ENCODE data around the gene R3HDM2.
"Not testable (repeated sequence)": the region's sequence is repeated elsewhere in the genome, so short reads cannot be mapped to it uniquely, and the experiment has no call there.

R3HDM2 gene

DNA sequence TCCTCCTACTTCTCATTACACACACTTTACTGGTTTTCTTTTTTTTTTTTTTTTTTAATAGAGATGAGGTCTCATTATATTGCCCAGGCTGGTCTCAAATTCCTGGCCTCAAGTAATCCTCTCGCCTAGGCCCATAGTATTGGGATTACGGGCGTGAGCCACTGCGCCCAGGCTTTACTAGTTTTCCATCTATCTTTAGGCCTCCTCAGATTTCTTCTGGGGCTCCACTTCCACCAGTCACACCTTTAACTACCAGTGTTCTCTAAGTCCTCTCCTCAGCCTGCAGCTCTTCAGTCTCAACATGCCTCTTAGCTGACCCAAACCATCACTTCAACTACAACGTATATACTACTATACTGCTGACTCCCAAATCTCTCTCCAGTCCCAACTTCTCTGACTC, 10.4 kb downstream of the R3HDM2 start:
- Histone ChIP-seq H3K4me1 (ENCODE audit: control insufficient read depth, insufficient read depth, low read length) (no peaks in the 10 kb centered on the region), H3K9me3 (ENCODE audit: control insufficient read depth, low read length) (no peaks in the 10 kb centered on the region), H3K36me3 (ENCODE audit: control insufficient read depth, insufficient read depth, low read length) (no peaks in the 10 kb centered on the region), H3K4me3 (ENCODE audit: insufficient read depth, low read depth, low read length) (no peak overlapping the region), H3K27me3 (ENCODE audit: control insufficient read depth, insufficient read depth, low read length, poor library complexity, severe bottlenecking) (no peaks in the 10 kb centered on the region), H3K27ac (ENCODE audit: insufficient read depth, low read depth, low read length, poor library complexity, severe bottlenecking) (no peak overlapping the region)
- WGBS, 2 experiments = 94 to 96% methylated on average over 5 of the region's 5 CpGs

DNA sequence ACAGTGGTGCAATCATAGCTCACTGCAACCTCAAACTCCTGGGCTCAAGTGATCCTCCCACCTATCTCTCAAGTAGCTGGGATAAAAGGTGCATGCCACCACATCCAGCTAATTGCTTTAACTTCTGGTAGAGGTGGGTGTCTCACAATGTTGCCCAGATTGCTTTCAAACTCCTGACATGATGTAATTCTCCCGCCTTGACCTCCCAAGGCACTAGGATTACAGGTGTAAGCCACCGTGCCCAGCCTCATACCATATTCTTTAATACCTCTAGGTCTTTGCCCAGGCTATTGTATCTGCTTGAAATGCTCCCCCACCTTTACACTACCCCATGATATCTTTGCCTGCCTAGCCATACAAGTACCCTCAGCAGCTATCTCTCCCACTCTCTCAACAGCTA, 11.3 kb downstream of the R3HDM2 start:
- Histone ChIP-seq H3K27me3 (ENCODE audit: control insufficient read depth, insufficient read depth, low read length, poor library complexity, severe bottlenecking) (no peaks in the 10 kb centered on the region), H3K27ac (ENCODE audit: insufficient read depth, low read depth, low read length, poor library complexity, severe bottlenecking) (no peak overlapping the region), H3K4me3 (ENCODE audit: insufficient read depth, low read depth, low read length) (no peak overlapping the region), H3K9me3 (ENCODE audit: control insufficient read depth, low read length) (no peaks in the 10 kb centered on the region), H3K4me1 (ENCODE audit: control insufficient read depth, insufficient read depth, low read length) (no peaks in the 10 kb centered on the region), H3K36me3 (ENCODE audit: control insufficient read depth, insufficient read depth, low read length) (no peaks in the 10 kb centered on the region)
- WGBS, 2 experiments = 93 to 94% methylated on average over 2 of the region's 2 CpGs

DNA sequence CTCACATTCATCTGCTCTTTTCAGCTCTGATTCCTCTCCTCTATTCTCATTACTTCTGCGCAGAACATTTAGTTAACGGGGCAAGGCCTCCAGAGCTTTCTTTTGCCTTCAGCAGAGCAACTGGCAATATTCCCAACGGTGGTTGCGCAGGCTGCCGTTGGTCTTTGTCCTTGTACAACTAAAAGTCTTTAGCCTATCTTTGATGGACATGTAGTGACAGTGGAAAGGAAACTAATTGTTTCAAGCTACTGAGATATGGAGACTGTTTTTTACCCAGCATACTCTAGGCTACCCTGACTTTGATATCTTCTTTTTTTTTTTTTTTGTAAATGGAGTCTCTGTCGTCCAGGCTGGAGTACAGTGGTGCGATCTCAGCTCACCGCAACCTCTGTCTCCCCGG, 12.6 kb downstream of the R3HDM2 start:
- Histone ChIP-seq H3K27me3 (ENCODE audit: control insufficient read depth, insufficient read depth, low read length, poor library complexity, severe bottlenecking) (no peaks in the 10 kb centered on the region), H3K4me3 (ENCODE audit: insufficient read depth, low read depth, low read length) (no peak overlapping the region), H3K4me1 (ENCODE audit: control insufficient read depth, insufficient read depth, low read length) (no peaks in the 10 kb centered on the region), H3K36me3 (ENCODE audit: control insufficient read depth, insufficient read depth, low read length) (no peaks in the 10 kb centered on the region), H3K9me3 (ENCODE audit: control insufficient read depth, low read length) (no peaks in the 10 kb centered on the region), H3K27ac (ENCODE audit: insufficient read depth, low read depth, low read length, poor library complexity, severe bottlenecking) (no peak overlapping the region)
- WGBS, 2 experiments = 96 to 97% methylated on average over 9 of the region's 9 CpGs

DNA sequence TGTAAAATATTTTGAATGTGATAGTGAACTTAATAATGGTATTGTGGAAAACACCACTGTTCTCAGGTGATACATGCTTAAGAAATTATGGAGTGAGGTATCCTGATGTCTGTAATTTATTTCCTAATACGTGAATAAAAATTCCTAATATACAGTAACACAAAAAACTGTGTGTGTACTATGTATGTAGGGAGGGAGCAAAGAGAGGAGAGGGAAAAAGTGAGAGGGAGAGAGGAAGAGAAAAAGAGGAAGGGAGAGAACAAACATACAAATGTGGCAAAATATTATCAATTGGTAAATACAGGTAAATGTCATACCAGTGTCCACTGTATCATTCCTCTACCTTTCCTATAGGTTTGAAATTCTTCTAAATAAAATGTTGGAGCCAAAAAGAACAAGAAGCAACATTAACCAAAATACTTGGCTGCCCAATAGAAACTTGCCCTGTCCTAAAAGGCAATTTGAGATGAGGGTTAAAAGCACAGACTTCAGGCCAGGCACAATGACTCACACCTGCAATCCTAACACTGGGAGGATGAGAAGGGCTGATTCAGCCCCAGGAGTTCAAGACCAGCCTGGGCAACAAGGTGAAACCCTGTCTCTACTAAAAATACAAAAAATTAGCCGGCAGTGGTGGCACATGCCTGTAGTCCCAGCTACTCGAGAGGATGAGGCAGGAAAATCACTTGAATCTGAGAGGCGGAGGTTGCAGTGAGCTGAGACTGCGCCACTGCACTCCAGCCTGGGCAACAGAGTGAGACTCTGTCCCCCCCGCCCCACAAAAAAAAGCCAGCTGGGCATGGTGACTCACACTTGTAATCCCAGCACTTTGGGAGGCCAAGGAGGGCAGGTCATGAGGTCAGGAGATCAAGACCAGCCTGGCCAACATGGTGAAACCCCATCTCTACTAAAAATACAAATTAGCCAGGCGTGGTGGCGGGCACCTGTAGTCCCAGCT, 14.5 kb downstream of the R3HDM2 start:
- no peaks in the 10 kb centered on the region for H3K36me3 ChIP-seq (ENCODE audit: control insufficient read depth, insufficient read depth, low read length)
- no peak overlapping the region for H3K27ac ChIP-seq (ENCODE audit: insufficient read depth, low read depth, low read length, poor library complexity, severe bottlenecking)
- no peaks in the 10 kb centered on the region for H3K27me3 ChIP-seq (ENCODE audit: control insufficient read depth, insufficient read depth, low read length, poor library complexity, severe bottlenecking)
- H3K4me3 ChIP-seq (ENCODE audit: insufficient read depth, low read depth, low read length) = no peak overlapping the region
- H3K9me3 ChIP-seq (ENCODE audit: control insufficient read depth, low read length) = no peaks in the 10 kb centered on the region
- WGBS, 2 experiments = 91 to 93% methylated on average over 7 of the region's 8 CpGs
- no peaks in the 10 kb centered on the region for H3K4me1 ChIP-seq (ENCODE audit: control insufficient read depth, insufficient read depth, low read length)

DNA sequence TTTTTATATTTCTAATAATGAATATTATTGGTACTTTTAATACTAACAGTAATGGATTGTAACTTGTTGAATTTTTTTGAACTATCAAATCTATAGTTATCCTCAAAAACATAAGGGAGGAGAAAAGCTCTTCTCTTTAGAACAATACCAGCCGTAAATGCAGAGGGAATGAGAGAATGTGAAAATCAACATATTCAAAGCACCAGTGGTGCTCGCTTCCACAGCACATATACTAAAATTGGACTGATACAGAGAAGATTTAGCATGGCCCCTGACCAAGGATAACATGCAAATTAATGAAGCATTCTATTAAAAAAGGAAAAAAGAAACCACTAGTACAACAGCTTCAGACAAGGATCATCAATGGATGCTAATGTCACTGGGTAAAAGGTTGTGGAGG, 15.8 kb downstream of the R3HDM2 start:
- WGBS, 2 experiments = 73 to 84% methylated on average over 2 of the region's 2 CpGs
- Histone ChIP-seq H3K9me3 (ENCODE audit: control insufficient read depth, low read length) (no peaks in the 10 kb centered on the region), H3K27ac (ENCODE audit: insufficient read depth, low read depth, low read length, poor library complexity, severe bottlenecking) (no peak overlapping the region), H3K36me3 (ENCODE audit: control insufficient read depth, insufficient read depth, low read length) (no peaks in the 10 kb centered on the region), H3K4me1 (ENCODE audit: control insufficient read depth, insufficient read depth, low read length) (no peaks in the 10 kb centered on the region), H3K4me3 (ENCODE audit: insufficient read depth, low read depth, low read length) (no peak overlapping the region), H3K27me3 (ENCODE audit: control insufficient read depth, insufficient read depth, low read length, poor library complexity, severe bottlenecking) (no peaks in the 10 kb centered on the region)

DNA sequence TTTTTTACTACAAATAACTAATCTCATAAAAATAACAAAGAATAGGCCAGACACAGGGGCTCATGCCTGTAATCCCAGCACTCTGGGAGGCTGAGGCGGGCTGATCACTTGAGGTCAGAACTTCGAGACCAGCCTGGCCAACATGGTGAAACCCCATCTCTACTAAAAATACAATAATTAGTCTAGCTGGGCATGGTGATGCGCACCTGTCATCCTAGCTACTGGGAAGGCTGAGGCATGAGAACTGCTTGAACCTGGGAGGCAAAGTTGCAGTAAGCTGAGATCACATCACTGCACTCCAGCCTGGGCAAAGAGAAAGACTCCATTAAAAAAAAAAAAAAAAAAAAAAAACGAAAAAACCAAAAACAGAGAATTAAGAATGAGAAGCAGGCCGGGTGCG, 16.7 kb downstream of the R3HDM2 start:
- WGBS, 2 experiments = 82 to 89% methylated on average over 6 of the region's 6 CpGs
- H3K27ac ChIP-seq (ENCODE audit: insufficient read depth, low read depth, low read length, poor library complexity, severe bottlenecking); H3K4me3 ChIP-seq (ENCODE audit: insufficient read depth, low read depth, low read length); H3K9me3 ChIP-seq (ENCODE audit: control insufficient read depth, low read length); H3K36me3 ChIP-seq (ENCODE audit: control insufficient read depth, insufficient read depth, low read length); H3K4me1 ChIP-seq (ENCODE audit: control insufficient read depth, insufficient read depth, low read length); H3K27me3 ChIP-seq (ENCODE audit: control insufficient read depth, insufficient read depth, low read length, poor library complexity, severe bottlenecking): not testable (repeated sequence)

DNA sequence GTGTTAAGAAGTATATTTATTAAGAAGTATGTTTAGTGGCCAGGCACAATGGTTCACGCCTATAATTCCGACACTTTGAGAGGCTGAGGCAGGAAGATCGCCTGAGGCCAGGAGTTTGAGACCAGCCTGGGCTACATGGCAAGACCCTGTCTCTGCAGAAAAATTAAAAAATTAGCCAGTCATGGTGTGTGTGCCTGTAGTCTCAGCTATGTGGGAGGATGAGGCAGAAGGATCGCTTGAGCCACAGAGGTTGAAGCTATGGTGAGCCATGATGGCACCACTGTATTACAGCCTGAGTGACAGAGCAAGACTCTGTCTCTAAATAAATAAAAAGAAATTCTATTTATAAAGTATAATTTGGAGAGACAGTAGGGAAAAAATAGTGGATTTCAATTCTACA, 20.3 kb downstream of the R3HDM2 start:
- no peaks in the 10 kb centered on the region for H3K9me3 ChIP-seq (ENCODE audit: control insufficient read depth, low read length)
- 88 to 94% methylated on average over 4 of the region's 4 CpGs for WGBS, 2 experiments
- no peak overlapping the region for H3K27ac ChIP-seq (ENCODE audit: insufficient read depth, low read depth, low read length, poor library complexity, severe bottlenecking)
- no peaks in the 10 kb centered on the region for H3K27me3 ChIP-seq (ENCODE audit: control insufficient read depth, insufficient read depth, low read length, poor library complexity, severe bottlenecking)
- no peaks in the 10 kb centered on the region for H3K36me3 ChIP-seq (ENCODE audit: control insufficient read depth, insufficient read depth, low read length)
- no peaks in the 10 kb centered on the region for H3K4me1 ChIP-seq (ENCODE audit: control insufficient read depth, insufficient read depth, low read length)
- no peak overlapping the region for H3K4me3 ChIP-seq (ENCODE audit: insufficient read depth, low read depth, low read length)

DNA sequence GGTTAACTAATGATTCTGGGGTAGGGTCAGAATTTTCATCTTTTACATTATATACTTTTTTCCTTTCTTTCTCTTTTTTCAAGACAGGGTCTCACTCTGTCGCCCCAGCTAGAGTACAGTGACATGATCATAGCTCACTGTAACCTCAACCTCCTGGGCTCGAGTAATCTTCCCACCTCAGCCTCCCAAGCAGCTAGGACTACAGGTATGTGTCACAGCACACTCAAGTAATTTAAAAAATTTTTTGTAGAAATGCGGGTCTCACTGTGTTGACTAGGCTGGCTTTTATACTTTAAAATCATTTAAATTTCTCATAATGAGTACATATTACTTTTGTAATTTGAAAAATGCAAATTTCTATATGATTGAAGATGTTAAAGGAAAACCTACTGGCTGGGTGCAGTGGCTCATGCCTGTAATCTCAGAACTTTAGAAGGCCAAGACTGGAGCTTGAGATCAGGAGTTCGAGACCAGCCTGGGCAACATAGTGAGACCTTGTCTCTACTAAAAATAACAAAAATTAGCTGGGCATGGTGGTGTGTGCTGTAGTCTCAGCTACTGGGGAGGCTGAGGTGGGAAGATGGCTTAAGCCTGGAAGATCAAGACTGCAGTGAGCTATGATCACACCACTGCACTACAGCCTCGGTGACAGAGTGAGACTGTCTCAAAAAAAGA, 25.7 kb downstream of the R3HDM2 start:
- 85 to 95% methylated on average over 4 of the region's 5 CpGs for WGBS, 2 experiments
- Histone ChIP-seq H3K4me3 (ENCODE audit: insufficient read depth, low read depth, low read length) (no peak overlapping the region), H3K27ac (ENCODE audit: insufficient read depth, low read depth, low read length, poor library complexity, severe bottlenecking) (no peak overlapping the region), H3K9me3 (ENCODE audit: control insufficient read depth, low read length) (no peaks in the 10 kb centered on the region), H3K4me1 (ENCODE audit: control insufficient read depth, insufficient read depth, low read length) (no peaks in the 10 kb centered on the region), H3K36me3 (ENCODE audit: control insufficient read depth, insufficient read depth, low read length) (no peaks in the 10 kb centered on the region), H3K27me3 (ENCODE audit: control insufficient read depth, insufficient read depth, low read length, poor library complexity, severe bottlenecking) (no peaks in the 10 kb centered on the region)

DNA sequence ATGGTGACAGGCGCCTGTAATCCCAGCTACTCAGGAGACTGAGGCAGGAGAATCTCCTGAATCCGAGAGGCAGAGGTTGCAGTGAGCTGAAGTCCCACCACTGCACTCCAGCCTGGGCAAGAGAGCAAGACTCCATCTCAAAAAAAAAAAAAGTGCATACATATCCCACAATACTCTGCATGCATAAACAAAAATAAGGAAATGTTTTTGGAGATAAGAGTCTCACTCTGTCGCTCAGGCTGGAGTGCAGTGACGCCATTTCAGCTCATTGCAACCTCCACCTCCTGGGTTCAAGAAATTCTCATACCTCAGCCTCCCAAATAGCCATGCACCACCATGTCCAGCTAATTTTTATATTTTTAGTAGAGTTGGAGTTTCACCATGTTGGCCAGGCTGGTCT, 28.7 kb downstream of the R3HDM2 start:
- H3K4me1 ChIP-seq (ENCODE audit: control insufficient read depth, insufficient read depth, low read length); H3K36me3 ChIP-seq (ENCODE audit: control insufficient read depth, insufficient read depth, low read length); H3K9me3 ChIP-seq (ENCODE audit: control insufficient read depth, low read length); H3K4me3 ChIP-seq (ENCODE audit: insufficient read depth, low read depth, low read length); H3K27me3 ChIP-seq (ENCODE audit: control insufficient read depth, insufficient read depth, low read length, poor library complexity, severe bottlenecking); H3K27ac ChIP-seq (ENCODE audit: insufficient read depth, low read depth, low read length, poor library complexity, severe bottlenecking): not testable (repeated sequence)
- WGBS, 2 experiments = 94 to 99% methylated on average over 4 of the region's 4 CpGs

DNA sequence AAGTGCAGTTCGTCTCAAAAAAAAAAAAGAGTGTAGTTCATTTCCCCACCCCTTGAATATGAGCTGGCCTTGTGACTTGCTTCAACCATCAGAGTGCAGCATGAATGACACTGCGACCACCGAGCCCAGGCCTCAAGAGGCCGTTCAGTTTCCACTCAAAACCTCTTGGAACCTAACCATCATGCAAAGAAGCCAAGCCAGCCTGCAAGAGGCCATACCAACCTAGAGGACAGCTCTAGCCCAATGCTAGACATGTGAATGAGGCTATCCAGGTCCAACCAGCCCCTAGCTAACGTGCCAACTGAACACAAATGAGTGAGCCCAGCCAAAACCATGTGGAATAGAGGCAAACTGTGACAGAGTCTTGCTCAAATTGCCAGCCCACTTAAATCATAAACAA, 29.7 kb downstream of the R3HDM2 start:
- H3K4me3 ChIP-seq (ENCODE audit: insufficient read depth, low read depth, low read length) = no peak overlapping the region
- no peaks in the 10 kb centered on the region for H3K36me3 ChIP-seq (ENCODE audit: control insufficient read depth, insufficient read depth, low read length)
- no peak overlapping the region for H3K27ac ChIP-seq (ENCODE audit: insufficient read depth, low read depth, low read length, poor library complexity, severe bottlenecking)
- no peaks in the 10 kb centered on the region for H3K27me3 ChIP-seq (ENCODE audit: control insufficient read depth, insufficient read depth, low read length, poor library complexity, severe bottlenecking)
- H3K9me3 ChIP-seq (ENCODE audit: control insufficient read depth, low read length) = no peaks in the 10 kb centered on the region
- H3K4me1 ChIP-seq (ENCODE audit: control insufficient read depth, insufficient read depth, low read length) = no peaks in the 10 kb centered on the region
- WGBS, 2 experiments = 92 to 93% methylated on average over 5 of the region's 5 CpGs
